CD4-positive, alpha-beta memory T cell (primary cell): ENCODE measurements around the gene EYA3. TPM values are rescaled to one million over a fixed set of nuclear protein-coding genes. Genes with fewer than 3 reads are reported as not detected.

ENCODE experiments used
- CTCF ChIA-PET: fragments of 350-600 bp; sonication (Branson Sonifier 250); formaldehyde crosslinking; loops from one replicate; lab custom pipeline; 2021; ENCODE audit warnings: inconsistent platforms; ENCODE audit not compliant: partially characterized antibody; lab: Charles Lee
- POLR2A ChIA-PET: fragments of 350-600 bp; sonication (Branson Sonifier 250); formaldehyde crosslinking; loops from one replicate; lab custom pipeline; 2021; ENCODE audit not compliant: partially characterized antibody; lab: Charles Lee
- DNase-seq, 5 donors: peaks; one replicate each; pipeline versions ENCODE4 v3.0.0 to v3.0.0-alpha.2; 2020 to 2022; ENCODE audit warnings: mixed read lengths in 1 of 5
- H3K27ac ChIP-seq: one replicate; pipeline ENCODE4 v1.7.0; 2013; ENCODE audit warnings: low read depth, low read length
- H3K27me3 ChIP-seq: 2 replicates; pipeline ENCODE4 v1.7.0; 2013; ENCODE audit warnings: mild to moderate bottlenecking, low read length, moderate library complexity; ENCODE audit not compliant: insufficient read depth
- H3K36me3 ChIP-seq: 2 replicates; pipeline ENCODE4 v1.7.0; 2013; ENCODE audit warnings: mild to moderate bottlenecking, low read length, moderate library complexity; ENCODE audit not compliant: insufficient read depth
- H3K4me1 ChIP-seq: 2 replicates; pipeline ENCODE4 v1.7.0; 2013; ENCODE audit warnings: mild to moderate bottlenecking, low read length, moderate library complexity; ENCODE audit not compliant: insufficient read depth
- H3K4me3 ChIP-seq, 2 donors: one replicate each; pipeline ENCODE4 v1.7.0; 2013; ENCODE audit warnings: low read length in 2 of 2, mild to moderate bottlenecking in 1 of 2
- H3K9me3 ChIP-seq, 2 donors: one replicate each; pipeline ENCODE4 v1.7.0; 2013; ENCODE audit warnings: low read length in 2 of 2, control low read depth in 1 of 2; ENCODE audit not compliant: control insufficient read depth in 1 of 2
- H3K27ac Mint-ChIP-seq, 7 donors: one replicate each; pipeline ENCODE4 v1.8.0; 2020 to 2021; ENCODE audit warnings: mixed read lengths in 7 of 7, mild to moderate bottlenecking in 6 of 7, inconsistent platforms in 3 of 7, moderate library complexity in 3 of 7
- H3K27me3 Mint-ChIP-seq, 2 donors: one replicate each; pipeline ENCODE4 v1.8.0; 2020 to 2021; ENCODE audit warnings: mixed read lengths in 2 of 2
- H3K36me3 Mint-ChIP-seq, 2 donors: one replicate each; pipeline ENCODE4 v1.8.0; 2020 to 2021; ENCODE audit warnings: mixed read lengths in 2 of 2, inconsistent platforms in 1 of 2, mild to moderate bottlenecking in 1 of 2
- H3K4me1 Mint-ChIP-seq, 4 donors: one replicate each; pipeline ENCODE4 v1.8.0; 2020 to 2021; ENCODE audit warnings: mixed read lengths in 4 of 4, mild to moderate bottlenecking in 1 of 4
- H3K4me3 Mint-ChIP-seq, 8 donors: one replicate each; pipeline ENCODE4 v1.8.0; 2020 to 2021; ENCODE audit warnings: mixed read lengths in 8 of 8, mild to moderate bottlenecking in 7 of 8, moderate library complexity in 6 of 8, inconsistent platforms in 3 of 8
- H3K9me3 Mint-ChIP-seq, 8 donors: one replicate each; pipeline ENCODE4 v1.8.0; 2020 to 2021; ENCODE audit warnings: mixed read lengths in 8 of 8, mild to moderate bottlenecking in 5 of 8, inconsistent platforms in 3 of 8, moderate library complexity in 1 of 8
- intact Hi-C: fragments of 100-400 bp; cut with micrococcal nuclease; formaldehyde crosslinking; loops from one replicate; pipeline ENCODE4 v1.15.1; 2023
- polyA plus RNA-seq, 2 donors: library from polyadenylated mRNA; unstranded; fragments of 300-500 nt; fragmentation: Illumina TruSeq; gene quantifications; one replicate each; pipeline ENCODE4 v1.2.3, GENCODE V29; 2021
- total RNA-seq, 2 experiments: library from RNA; stranded (reverse); gene quantifications; one replicate each; pipeline ENCODE4 v1.2.3, GENCODE V29; 2021

EYA3 gene
- total and polyA plus RNA-seq, 4 experiments from 2014 or later, result 4.8 to 22.6 (median 13.5) TPM

GRCh38 chr1:27981145-27981544 is 107.3 kb downstream of the EYA3 start:
- H3K36me3 ChIP-seq, result no peaks in the 10 kb centered on the region
- intact Hi-C loops, result no loop called here
- H3K27ac Mint-ChIP-seq, result peak overlapping the region in 1 of 7 donors; percentile 49
- DNase-seq, result no peak
- no peaks in the 10 kb centered on the region for H3K27me3 Mint-ChIP-seq
- CTCF ChIA-PET, result interaction anchor here (0.8 to 8.5 kb wide), 5 partner anchors 8 to 123 kb away, joined by 4 to 90 read pairs (median 11); no protein-coding TSS in a partner anchor
- no peaks in the 10 kb centered on the region for H3K4me1 Mint-ChIP-seq
- no peaks in the 10 kb centered on the region for H3K4me1 ChIP-seq
- H3K4me3 ChIP-seq, result no peak overlapping the region
- H3K9me3 ChIP-seq, result no peaks in the 10 kb centered on the region
- H3K36me3 Mint-ChIP-seq, result peaks cover 11 to 15% of the 10 kb centered on the region in 2 donors
- POLR2A ChIA-PET, result interaction anchor here (0.9 to 2.6 kb wide), 3 partner anchors 9 to 12 kb away, joined by 3 to 11 read pairs (median 4); no protein-coding TSS in a partner anchor
- no peak overlapping the region for H3K27ac ChIP-seq
- no peaks in the 10 kb centered on the region for H3K27me3 ChIP-seq
- H3K4me3 Mint-ChIP-seq, result no peak overlapping the region
- no peaks in the 10 kb centered on the region for H3K9me3 Mint-ChIP-seq

GRCh38 chr1:27980216-27980845 is 108.1 kb downstream of the EYA3 start:
- Histone ChIP-seq H3K36me3 (no peaks in the 10 kb centered on the region), H3K4me1 (no peaks in the 10 kb centered on the region), H3K27ac (no peak overlapping the region), H3K9me3 (no peaks in the 10 kb centered on the region), H3K4me3 (no peak overlapping the region), H3K27me3 (no peaks in the 10 kb centered on the region)
- H3K9me3 Mint-ChIP-seq, result no peaks in the 10 kb centered on the region
- no peak overlapping the region for H3K27ac Mint-ChIP-seq
- no peak for DNase-seq
- no peaks in the 10 kb centered on the region for H3K4me1 Mint-ChIP-seq
- ChIA-PET CTCF (interaction anchor here (0.7 to 8.5 kb wide), 12 partner anchors 8 to 139 kb away, joined by 3 to 90 read pairs (median 4); no protein-coding TSS in a partner anchor), POLR2A (interaction anchor here (1.0 to 2.6 kb wide), 5 partner anchors 10 to 123 kb away, joined by 3 to 11 read pairs (median 7); no protein-coding TSS in a partner anchor)
- H3K36me3 Mint-ChIP-seq, result peaks cover 8 to 12% of the 10 kb centered on the region in 2 donors
- H3K27me3 Mint-ChIP-seq, result no peaks in the 10 kb centered on the region
- intact Hi-C loops, result no loop called here
- no peak overlapping the region for H3K4me3 Mint-ChIP-seq

- no peak overlapping the region for H3K27ac ChIP-seq
- H3K27me3 Mint-ChIP-seq, result no peaks in the 10 kb centered on the region
- H3K27me3 ChIP-seq, result no peaks in the 10 kb centered on the region
- no peaks in the 10 kb centered on the region for H3K9me3 ChIP-seq
- no peak overlapping the region for H3K27ac Mint-ChIP-seq
- no peak overlapping the region for H3K4me3 Mint-ChIP-seq
- no peaks in the 10 kb centered on the region for H3K4me1 ChIP-seq
- DNase-seq, result no peak
- ChIA-PET CTCF (interaction anchor here (0.9 to 8.5 kb wide), 11 partner anchors 8 to 138 kb away, joined by 3 to 90 read pairs (median 4); no protein-coding TSS in a partner anchor), POLR2A (interaction anchor here (1.0 to 2.6 kb wide), 4 partner anchors 13 to 122 kb away, joined by 6 to 11 read pairs (median 8); no protein-coding TSS in a partner anchor)
- no peaks in the 10 kb centered on the region for H3K9me3 Mint-ChIP-seq
- H3K36me3 Mint-ChIP-seq, result peaks cover 6 to 11% of the 10 kb centered on the region in 2 donors
- intact Hi-C loops, result loop anchor here (1.0 kb wide), 3 partner anchors 20 to 119 kb away; no protein-coding TSS in a partner anchor
- H3K36me3 ChIP-seq, result no peaks in the 10 kb centered on the region
- H3K4me1 Mint-ChIP-seq, result no peaks in the 10 kb centered on the region
- H3K4me3 ChIP-seq, result no peak overlapping the region
Observed at GRCh38 chr1:27979859-27980201, 108.6 kb downstream of the EYA3 start.

GRCh38 chr1:27979151-27979858 is 109.1 kb downstream of the EYA3 start:
- Mint-ChIP-seq H3K9me3 (no peaks in the 10 kb centered on the region), H3K27ac (no peak overlapping the region), H3K27me3 (no peaks in the 10 kb centered on the region), H3K36me3 (peaks cover 6 to 14% of the 10 kb centered on the region in 2 donors), H3K4me1 (no peaks in the 10 kb centered on the region), H3K4me3 (no peak overlapping the region)
- Histone ChIP-seq H3K4me1 (no peaks in the 10 kb centered on the region), H3K4me3 (no peak overlapping the region), H3K27me3 (no peaks in the 10 kb centered on the region), H3K36me3 (peaks cover 5% of the 10 kb centered on the region), H3K9me3 (no peaks in the 10 kb centered on the region), H3K27ac (no peak overlapping the region)
- DNase-seq, result peak in 4 of 5 donors; percentile 49 to 56 (median 53)
- CTCF ChIA-PET, result interaction anchor here (0.9 to 8.5 kb wide), 10 partner anchors 7 to 138 kb away, joined by 3 to 90 read pairs (median 4); no protein-coding TSS in a partner anchor
- POLR2A ChIA-PET, result interaction anchor here (0.6 to 2.6 kb wide), 5 partner anchors 13 to 122 kb away, joined by 3 to 11 read pairs (median 7); partner anchors contain the start of gene XKR8
- intact Hi-C loops, result loop anchor here (1.0 kb wide), 3 partner anchors 19 to 118 kb away; no protein-coding TSS in a partner anchor

DNA sequence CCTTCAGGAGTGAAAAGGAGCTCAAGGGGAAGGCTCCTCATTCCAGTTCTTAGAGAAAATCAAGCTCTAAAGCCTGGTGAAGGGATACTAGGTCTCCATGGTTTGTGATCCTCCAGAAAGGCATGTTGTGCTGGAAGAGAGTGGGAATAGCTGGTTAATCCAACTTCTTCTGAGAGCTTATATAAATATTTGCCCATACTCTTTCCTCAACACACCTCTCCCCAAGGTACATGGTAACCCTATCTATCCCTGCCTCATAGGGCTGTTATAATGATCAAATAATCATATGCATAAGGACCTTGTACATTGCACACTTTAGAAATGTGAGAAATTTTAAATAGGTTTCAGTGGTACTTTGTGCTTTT is 114.0 kb downstream of the EYA3 start:
- Histone ChIP-seq H3K36me3 (peaks cover 12% of the 10 kb centered on the region), H3K27me3 (no peaks in the 10 kb centered on the region), H3K27ac (no peak overlapping the region), H3K9me3 (no peaks in the 10 kb centered on the region), H3K4me3 (no peak overlapping the region), H3K4me1 (peaks cover 11% of the 10 kb centered on the region)
- ChIA-PET POLR2A (interaction anchor here (0.6 to 1.4 kb wide), 4 partner anchors 15 to 1186 kb away, joined by 3 to 6 read pairs (median 4); partner anchors contain the start of gene XKR8), CTCF (interaction anchor here (0.7 to 8.5 kb wide), 4 partner anchors 14 to 116 kb away, joined by 3 to 90 read pairs (median 5); partner anchors contain the start of gene XKR8)
- peak overlapping the region in 1 of 7 donors; percentile 42 for H3K27ac Mint-ChIP-seq
- H3K4me3 Mint-ChIP-seq, result no peak overlapping the region
- peaks cover 6 to 25% of the 10 kb centered on the region in 2 donors for H3K36me3 Mint-ChIP-seq
- DNase-seq, result no peak
- H3K9me3 Mint-ChIP-seq, result no peaks in the 10 kb centered on the region
- intact Hi-C loops, result no loop called here
- H3K4me1 Mint-ChIP-seq, result peaks cover 7 to 22% (median 13%) of the 10 kb centered on the region in 4 donors
- H3K27me3 Mint-ChIP-seq, result no peaks in the 10 kb centered on the region

- ChIA-PET POLR2A (interaction anchor here (0.6 to 1.4 kb wide), 3 partner anchors 14 to 116 kb away, joined by 3 to 6 read pairs (median 5); partner anchors contain the start of gene XKR8), CTCF (interaction anchor here (0.5 to 8.5 kb wide), 5 partner anchors 14 to 128 kb away, joined by 3 to 90 read pairs (median 5); partner anchors contain the start of gene XKR8)
- Histone ChIP-seq H3K36me3 (peaks cover 12% of the 10 kb centered on the region), H3K27me3 (no peaks in the 10 kb centered on the region), H3K4me3 (no peak overlapping the region), H3K9me3 (no peaks in the 10 kb centered on the region), H3K4me1 (peaks cover 13% of the 10 kb centered on the region), H3K27ac (no peak overlapping the region)
- DNase-seq, result no peak
- Mint-ChIP-seq H3K9me3 (no peaks in the 10 kb centered on the region), H3K27me3 (no peaks in the 10 kb centered on the region), H3K27ac (peak overlapping the region in 5 of 7 donors; percentile 9 to 74 (median 29)), H3K36me3 (peaks cover 6 to 27% of the 10 kb centered on the region in 2 donors), H3K4me3 (no peak overlapping the region), H3K4me1 (peaks cover 9 to 27% (median 15%) of the 10 kb centered on the region in 4 donors)
- intact Hi-C loops, result no loop called here
Observed at GRCh38 chr1:27973771-27974416, 114.5 kb downstream of the EYA3 start.
